ENCODE measurements around the gene DPP3.
"Not testable (repeated sequence)": the region's sequence is repeated elsewhere in the genome, so short reads cannot be mapped to it uniquely, and the experiment has no call there.

The DPP3 gene

GRCh38 chr11:66448523-66448922 is 31.7 kb upstream of the DPP3 start:
- Histone ChIP-seq H3K4me1 (ENCODE audit: insufficient read depth, low read length) (no peaks in the 10 kb centered on the region), H3K4me3 (ENCODE audit: low read length) (no peak overlapping the region), H3K9ac (ENCODE audit: low read depth, low read length) (no peak overlapping the region), H3K9me3 (ENCODE audit: insufficient read depth, low read depth, low read length) (peaks cover 8% of the 10 kb centered on the region), H3K36me3 (ENCODE audit: insufficient read depth, low read length) (no peaks in the 10 kb centered on the region), H3K27ac (ENCODE audit: low read depth, low read length) (no peak overlapping the region), H3K27me3 (ENCODE audit: insufficient read depth, low read length) (no peaks in the 10 kb centered on the region)
- 91% methylated on average over 4 of the region's 4 CpGs for WGBS

GRCh38 chr11:66450560-66450959 is 29.7 kb upstream of the DPP3 start:
- Histone ChIP-seq H3K9me3 (ENCODE audit: insufficient read depth, low read depth, low read length) (no peaks in the 10 kb centered on the region), H3K27ac (ENCODE audit: low read depth, low read length) (no peak overlapping the region), H3K4me3 (ENCODE audit: low read length) (no peak overlapping the region), H3K9ac (ENCODE audit: low read depth, low read length) (no peak overlapping the region), H3K36me3 (ENCODE audit: insufficient read depth, low read length) (no peaks in the 10 kb centered on the region), H3K4me1 (ENCODE audit: insufficient read depth, low read length) (no peaks in the 10 kb centered on the region), H3K27me3 (ENCODE audit: insufficient read depth, low read length) (no peaks in the 10 kb centered on the region)
- WGBS = 81% methylated on average over 4 of the region's 4 CpGs

GRCh38 chr11:66451663-66452062 is 28.6 kb upstream of the DPP3 start:
- Histone ChIP-seq H3K27me3 (ENCODE audit: insufficient read depth, low read length) (no peaks in the 10 kb centered on the region), H3K27ac (ENCODE audit: low read depth, low read length) (no peak overlapping the region), H3K9me3 (ENCODE audit: insufficient read depth, low read depth, low read length) (no peaks in the 10 kb centered on the region), H3K4me1 (ENCODE audit: insufficient read depth, low read length) (no peaks in the 10 kb centered on the region), H3K9ac (ENCODE audit: low read depth, low read length) (no peak overlapping the region), H3K4me3 (ENCODE audit: low read length) (no peak overlapping the region), H3K36me3 (ENCODE audit: insufficient read depth, low read length) (no peaks in the 10 kb centered on the region)
- WGBS = 84% methylated on average over 4 of the region's 4 CpGs

GRCh38 chr11:66454247-66454646 is 26.0 kb upstream of the DPP3 start:
- Histone ChIP-seq H3K4me3 (ENCODE audit: low read length) (no peak overlapping the region), H3K9ac (ENCODE audit: low read depth, low read length) (no peak overlapping the region), H3K36me3 (ENCODE audit: insufficient read depth, low read length) (no peaks in the 10 kb centered on the region), H3K27ac (ENCODE audit: low read depth, low read length) (no peak overlapping the region), H3K9me3 (ENCODE audit: insufficient read depth, low read depth, low read length) (no peaks in the 10 kb centered on the region), H3K4me1 (ENCODE audit: insufficient read depth, low read length) (no peaks in the 10 kb centered on the region), H3K27me3 (ENCODE audit: insufficient read depth, low read length) (no peaks in the 10 kb centered on the region)
- WGBS = 81% methylated on average over 6 of the region's 6 CpGs

GRCh38 chr11:66454828-66455227 is 25.4 kb upstream of the DPP3 start:
- Histone ChIP-seq H3K27ac (ENCODE audit: low read depth, low read length) (no peak overlapping the region), H3K9me3 (ENCODE audit: insufficient read depth, low read depth, low read length) (no peaks in the 10 kb centered on the region), H3K27me3 (ENCODE audit: insufficient read depth, low read length) (no peaks in the 10 kb centered on the region), H3K9ac (ENCODE audit: low read depth, low read length) (no peak overlapping the region), H3K4me3 (ENCODE audit: low read length) (no peak overlapping the region), H3K36me3 (ENCODE audit: insufficient read depth, low read length) (no peaks in the 10 kb centered on the region), H3K4me1 (ENCODE audit: insufficient read depth, low read length) (no peaks in the 10 kb centered on the region)
- 83% methylated on average over 3 of the region's 3 CpGs for WGBS

GRCh38 chr11:66457826-66458225 is 22.4 kb upstream of the DPP3 start:
- Histone ChIP-seq H3K4me1 (ENCODE audit: insufficient read depth, low read length) (no peaks in the 10 kb centered on the region), H3K27ac (ENCODE audit: low read depth, low read length) (no peak overlapping the region), H3K4me3 (ENCODE audit: low read length) (no peak overlapping the region), H3K9ac (ENCODE audit: low read depth, low read length) (no peak overlapping the region), H3K36me3 (ENCODE audit: insufficient read depth, low read length) (no peaks in the 10 kb centered on the region), H3K27me3 (ENCODE audit: insufficient read depth, low read length) (no peaks in the 10 kb centered on the region), H3K9me3 (ENCODE audit: insufficient read depth, low read depth, low read length) (peaks cover 9% of the 10 kb centered on the region; the same call in 1 of the 2 replicates)
- 93% methylated on average over 6 of the region's 6 CpGs for WGBS

GRCh38 chr11:66459138-66459778 is 21.0 kb upstream of the DPP3 start:
- H3K9me3 ChIP-seq (ENCODE audit: insufficient read depth, low read depth, low read length) = peaks cover 13% of the 10 kb centered on the region; the same call in 1 of the 2 replicates
- H3K4me1 ChIP-seq (ENCODE audit: insufficient read depth, low read length) = no peaks in the 10 kb centered on the region
- 81% methylated on average over 5 of the region's 5 CpGs for WGBS
- H3K27me3 ChIP-seq (ENCODE audit: insufficient read depth, low read length) = no peaks in the 10 kb centered on the region
- no peak overlapping the region for H3K27ac ChIP-seq (ENCODE audit: low read depth, low read length)
- no peaks in the 10 kb centered on the region for H3K36me3 ChIP-seq (ENCODE audit: insufficient read depth, low read length)
- H3K9ac ChIP-seq (ENCODE audit: low read depth, low read length) = no peak overlapping the region
- H3K4me3 ChIP-seq (ENCODE audit: low read length) = no peak overlapping the region

GRCh38 chr11:66462010-66462409 is 18.2 kb upstream of the DPP3 start:
- peaks cover 13% of the 10 kb centered on the region; the same call in 1 of the 2 replicates for H3K9me3 ChIP-seq (ENCODE audit: insufficient read depth, low read depth, low read length)
- no peak overlapping the region for H3K4me3 ChIP-seq (ENCODE audit: low read length)
- H3K9ac ChIP-seq (ENCODE audit: low read depth, low read length) = no peak overlapping the region
- H3K27ac ChIP-seq (ENCODE audit: low read depth, low read length) = no peak overlapping the region
- peaks cover 8% of the 10 kb centered on the region for H3K4me1 ChIP-seq (ENCODE audit: insufficient read depth, low read length)
- H3K36me3 ChIP-seq (ENCODE audit: insufficient read depth, low read length) = no peaks in the 10 kb centered on the region
- H3K27me3 ChIP-seq (ENCODE audit: insufficient read depth, low read length) = no peaks in the 10 kb centered on the region

- H3K9me3 ChIP-seq (ENCODE audit: insufficient read depth, low read depth, low read length) = peaks cover 13% of the 10 kb centered on the region; the same call in 1 of the 2 replicates
- H3K4me1 ChIP-seq (ENCODE audit: insufficient read depth, low read length) = peaks cover 11% of the 10 kb centered on the region
- H3K4me3 ChIP-seq (ENCODE audit: low read length) = no peak overlapping the region
- H3K27me3 ChIP-seq (ENCODE audit: insufficient read depth, low read length) = no peaks in the 10 kb centered on the region
- no peaks in the 10 kb centered on the region for H3K36me3 ChIP-seq (ENCODE audit: insufficient read depth, low read length)
- no peak overlapping the region for H3K27ac ChIP-seq (ENCODE audit: low read depth, low read length)
- H3K9ac ChIP-seq (ENCODE audit: low read depth, low read length) = no peak overlapping the region
- WGBS = 95% methylated on average over 3 of the region's 3 CpGs
These were observed 17.3 kb upstream of the DPP3 start for GRCh38 chr11:66462911-66463310.

GRCh38 chr11:66464116-66464515 is 16.1 kb upstream of the DPP3 start:
- not testable (repeated sequence) for H3K27me3 ChIP-seq (ENCODE audit: insufficient read depth, low read length); H3K4me3 ChIP-seq (ENCODE audit: low read length); H3K36me3 ChIP-seq (ENCODE audit: insufficient read depth, low read length); H3K9ac ChIP-seq (ENCODE audit: low read depth, low read length); H3K27ac ChIP-seq (ENCODE audit: low read depth, low read length)
- Histone ChIP-seq H3K4me1 (ENCODE audit: insufficient read depth, low read length) (peaks cover 11% of the 10 kb centered on the region), H3K9me3 (ENCODE audit: insufficient read depth, low read depth, low read length) (peaks cover 13% of the 10 kb centered on the region; the same call in 1 of the 2 replicates)
- WGBS = 95% methylated on average over 5 of the region's 5 CpGs

- no peak overlapping the region for H3K27ac ChIP-seq (ENCODE audit: low read depth, low read length)
- no peaks in the 10 kb centered on the region for H3K36me3 ChIP-seq (ENCODE audit: insufficient read depth, low read length)
- peaks cover 13% of the 10 kb centered on the region; the same call in 1 of the 2 replicates for H3K9me3 ChIP-seq (ENCODE audit: insufficient read depth, low read depth, low read length)
- peaks cover 14% of the 10 kb centered on the region for H3K4me1 ChIP-seq (ENCODE audit: insufficient read depth, low read length)
- H3K27me3 ChIP-seq (ENCODE audit: insufficient read depth, low read length) = no peaks in the 10 kb centered on the region
- no peak overlapping the region for H3K4me3 ChIP-seq (ENCODE audit: low read length)
- H3K9ac ChIP-seq (ENCODE audit: low read depth, low read length) = no peak overlapping the region
- WGBS = 96% methylated on average over 1 of the region's 1 CpG
These were observed 15.3 kb upstream of the DPP3 start for GRCh38 chr11:66464916-66465315.

Measured in HUES64 (cell line).